Gastrocnemius medialis (tissue), 4 donors: ENCODE data around the gene UBASH3B.

ENCODE experiments used
- CTCF ChIP-seq, 5 experiments: fragments of 450-650 bp in 3 of 5; fragments of 200-600 bp in 2 of 5; sonication (generic) in 2 of 5; IDR thresholded peaks in 4 of 5; conservative IDR thresholded peaks in 1 of 5; 1 replicate in 4 of 5; 2 replicates in 1 of 5; pipeline ENCODE4 v1.5.1; 2016 to 2019; ENCODE audit warnings: antibody characterized with exemption in 5 of 5, mild to moderate bottlenecking in 3 of 5, moderate library complexity in 3 of 5
- POLR2A ChIP-seq, 2 donors: fragments of 450-650 bp; IDR thresholded peaks; one replicate each; pipeline ENCODE4 v1.6.1; 2017; ENCODE audit warnings: antibody characterized with exemption in 2 of 2, mild to moderate bottlenecking in 2 of 2, moderate library complexity in 2 of 2

DNA sequence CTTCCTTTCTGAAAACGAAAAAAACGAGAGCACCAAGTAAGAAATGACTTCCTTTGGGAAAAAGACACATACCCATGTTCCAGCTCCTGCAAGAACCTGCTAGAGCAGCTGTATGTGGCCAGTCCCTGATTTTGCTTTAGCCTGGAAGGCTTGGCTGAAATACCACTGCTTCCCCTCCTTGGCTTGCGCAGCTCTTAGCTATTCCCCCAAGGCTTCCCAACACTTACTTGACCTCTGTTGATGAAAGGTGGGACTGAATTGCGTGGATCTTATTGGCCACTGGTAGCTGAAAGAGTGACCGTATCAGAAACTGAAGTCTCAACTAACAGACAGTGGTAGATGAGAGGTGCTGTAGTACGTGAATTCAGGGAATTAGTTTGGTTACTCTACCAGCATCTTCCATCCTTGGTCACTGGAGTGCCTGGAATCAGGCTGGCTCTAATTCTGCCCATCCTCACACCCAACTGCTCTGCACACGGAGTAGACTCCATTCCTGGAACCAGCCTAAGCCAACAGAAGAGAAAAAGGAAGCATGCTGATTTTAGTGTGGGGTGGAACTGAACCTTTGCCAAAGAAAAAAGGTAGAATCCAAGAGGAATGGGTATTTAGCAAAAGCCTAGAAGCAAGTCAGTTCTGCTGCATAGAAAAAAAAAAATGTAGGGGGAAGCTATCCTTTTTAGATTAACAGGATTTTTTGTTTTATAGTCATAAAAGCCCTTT, 109.0 kb downstream of the UBASH3B start:
- no peak for TF ChIP-seq CTCF (IDR thresholded peaks at IDR 0.05 in 4 of 5, conservative IDR thresholded peaks at IDR 0.05 in 1 of 5)
- TF ChIP-seq POLR2A (IDR thresholded peaks at IDR 0.05): no peak
